Fibroblast of mammary gland (primary cell): ENCODE results near the gene TNMD.

ENCODE experiments used
- DNase-seq: peaks from one replicate; pipeline ENCODE4 v3.0.0-alpha.2; 2010; ENCODE audit warnings: low read depth
- H3K4me3 ChIP-seq: 2 replicates; pipeline ENCODE4 v1.5.1; 2011; ENCODE audit warnings: low read depth, mild to moderate bottlenecking, low read length, moderate library complexity; ENCODE audit not compliant: control insufficient read depth
- CTCF ChIP-seq: conservative IDR thresholded peaks from 2 replicates; pipeline ENCODE4 v1.5.1; 2011; ENCODE audit warnings: low read depth, low read length, inconsistent platforms; ENCODE audit not compliant: control insufficient read depth, insufficient read depth

TNMD gene

DNA sequence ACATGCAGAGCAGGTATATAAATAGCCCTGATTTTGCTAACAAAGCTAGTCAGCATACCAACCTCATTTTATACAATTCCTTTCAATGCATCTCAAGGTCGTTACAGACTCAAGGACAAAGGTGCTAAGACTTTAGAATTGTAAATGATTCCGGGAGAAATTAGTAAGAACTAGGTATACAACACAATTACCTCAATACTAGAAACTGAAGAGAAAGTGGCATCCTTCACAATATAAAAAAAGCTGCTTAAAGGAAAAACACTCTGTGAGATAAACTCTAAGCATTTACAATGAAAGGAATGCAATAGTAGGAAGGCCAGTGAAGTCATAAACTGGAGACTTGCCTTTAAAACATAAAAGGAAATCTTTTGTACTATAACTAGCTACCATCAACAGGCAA is 11.9 kb downstream of the TNMD start:
- no peak for TF ChIP-seq CTCF
- H3K4me3 ChIP-seq: no peak overlapping the region
- no peak for DNase-seq

GRCh38 chrX:100599456-100599855 is 14.7 kb downstream of the TNMD start:
- no peak for DNase-seq
- no peak for TF ChIP-seq CTCF
- H3K4me3 ChIP-seq: no peak overlapping the region

DNA sequence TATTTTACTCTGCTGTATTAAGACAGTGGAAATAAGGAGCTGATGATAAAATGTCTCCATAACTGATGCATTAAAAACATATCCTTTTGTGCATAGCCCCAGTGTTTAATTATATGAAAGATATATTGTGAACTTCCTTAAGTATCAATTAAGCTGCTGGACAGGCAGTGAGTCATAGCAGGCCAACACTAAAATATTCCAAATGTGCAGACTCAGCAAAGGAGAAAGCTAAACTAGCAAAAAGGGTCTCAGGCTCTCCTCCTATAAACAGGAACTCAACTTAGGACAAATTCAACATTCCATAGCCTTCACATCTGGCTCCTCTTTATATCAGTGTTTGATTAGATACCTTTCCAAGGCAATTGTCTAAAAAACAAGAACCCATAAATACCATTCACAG is 15.6 kb downstream of the TNMD start:
- no peak for DNase-seq
- TF ChIP-seq CTCF: no peak

GRCh38 chrX:100600758-100601157 is 16.0 kb downstream of the TNMD start:
- TF ChIP-seq CTCF: no peak
- no peak for DNase-seq
- no peak overlapping the region for H3K4me3 ChIP-seq

More for the DNA sequence above, 15.6 kb downstream of the TNMD start:
- H3K4me3 ChIP-seq: no peak overlapping the region

DNA sequence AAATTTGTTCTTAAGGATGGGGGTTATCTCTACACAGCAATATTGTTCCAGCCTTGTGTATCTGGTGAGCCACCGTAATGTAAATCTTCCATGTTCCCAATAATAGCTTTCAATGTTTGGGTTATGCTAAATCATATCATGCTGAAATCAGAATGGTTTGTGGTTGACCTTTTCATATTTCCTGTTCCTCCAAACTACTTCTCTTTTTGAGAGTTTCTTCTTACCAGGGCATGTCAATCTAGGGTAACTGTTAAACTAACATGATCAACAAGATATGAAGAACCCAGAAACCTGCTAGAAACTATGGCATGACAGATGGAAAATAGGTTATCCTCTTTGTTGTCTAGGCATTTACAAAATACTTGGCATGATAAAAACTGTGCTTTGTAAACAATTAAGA is 22.0 kb downstream of the TNMD start:
- no peak for DNase-seq
- no peak for TF ChIP-seq CTCF
- no peak overlapping the region for H3K4me3 ChIP-seq

DNA sequence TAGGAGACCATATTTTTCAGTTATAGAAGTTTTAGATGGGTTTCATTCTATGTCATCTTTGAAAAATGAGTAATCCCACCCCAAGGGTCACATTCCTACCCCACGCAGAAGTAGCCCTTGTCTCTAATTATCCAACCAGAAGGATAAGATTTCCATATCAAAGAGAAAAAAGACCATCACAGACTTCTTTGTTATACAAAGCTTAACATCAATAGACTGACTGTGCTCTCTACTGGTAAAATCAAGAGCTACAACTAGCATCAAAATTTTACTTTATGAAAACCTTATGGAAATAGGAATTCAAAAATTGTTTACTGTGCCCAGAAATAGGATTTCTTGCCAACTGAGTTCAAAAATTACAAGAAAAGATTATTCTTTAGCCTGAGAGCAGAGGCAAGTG is 24.9 kb downstream of the TNMD start:
- DNase-seq: no peak
- no peak overlapping the region for H3K4me3 ChIP-seq
- peak; percentile 1 for TF ChIP-seq CTCF

GRCh38 chrX:100611951-100612350 is 27.2 kb downstream of the TNMD start:
- no peak for DNase-seq
- no peak for TF ChIP-seq CTCF
- no peak overlapping the region for H3K4me3 ChIP-seq
